ENCODE measurements around the gene HS3ST2.

HS3ST2 gene

DNA sequence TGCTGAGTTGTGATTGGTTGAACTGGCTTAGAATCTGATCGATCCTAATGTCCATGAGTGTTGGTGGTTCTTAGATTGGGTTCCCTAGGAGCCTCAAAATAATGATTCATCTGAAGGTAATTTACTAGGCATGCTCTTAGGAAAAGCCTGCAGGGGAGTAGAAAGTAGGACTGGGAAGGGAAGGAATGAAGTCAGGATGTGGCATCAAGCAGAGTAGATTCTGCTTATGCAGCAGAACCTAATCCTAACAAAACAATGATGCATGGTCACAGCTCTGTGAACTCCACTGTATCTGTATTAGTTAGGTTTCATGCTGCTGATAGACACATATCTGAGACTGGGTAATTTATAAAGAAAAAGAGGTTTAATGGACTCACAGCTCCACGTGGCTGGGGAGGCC is 132.5 kb downstream of the HS3ST2 start:
- H3K27ac ChIP-seq (ENCODE audit: low read depth, low read length) = no peak overlapping the region
- H2AFZ ChIP-seq (ENCODE audit: low read length, unreplicated experiment) = no peak overlapping the region
- H3K79me2 ChIP-seq (ENCODE audit: control insufficient read depth, insufficient read depth, low read length, unreplicated experiment) = no peaks in the 10 kb centered on the region
- no peak overlapping the region for H3K4me3 ChIP-seq (ENCODE audit: low read depth, low read length)
- H3K36me3 ChIP-seq (ENCODE audit: insufficient read depth, low read length) = no peaks in the 10 kb centered on the region
- H3K27me3 ChIP-seq (ENCODE audit: insufficient read depth, low read length) = peaks cover 50% of the 10 kb centered on the region
- no peaks in the 10 kb centered on the region for H3K4me1 ChIP-seq (ENCODE audit: control insufficient read depth, insufficient read depth, low read length, unreplicated experiment)

DNA sequence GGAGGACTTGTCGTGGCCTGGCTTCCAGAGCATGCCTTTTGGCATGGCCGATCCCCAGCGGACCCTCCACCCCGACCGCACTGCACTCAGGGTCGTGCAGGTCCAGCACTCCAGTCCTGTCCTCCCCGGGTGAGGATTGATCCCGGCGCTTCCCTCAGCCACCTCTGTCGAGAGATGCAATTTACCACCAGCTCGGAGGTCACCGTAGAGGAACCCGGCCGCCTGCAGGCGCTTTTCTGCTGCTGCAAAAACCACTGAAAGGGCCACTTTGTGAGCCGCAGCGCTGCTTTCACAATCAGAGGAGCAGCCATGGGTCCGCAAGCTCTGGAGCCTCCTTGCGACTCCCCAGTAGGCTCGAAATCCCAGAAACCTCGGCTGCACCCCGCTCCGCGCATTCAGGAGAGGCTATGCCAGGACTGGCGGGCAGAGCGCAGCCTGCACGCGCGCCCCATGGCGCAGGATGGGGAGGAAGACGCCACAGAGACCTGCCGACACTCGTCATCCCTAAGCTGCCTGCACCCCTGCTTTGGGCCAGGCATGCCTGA is 134.2 kb downstream of the HS3ST2 start:
- Histone ChIP-seq H3K27me3 (ENCODE audit: insufficient read depth, low read length) (peaks cover 42% of the 10 kb centered on the region), H3K4me3 (ENCODE audit: low read depth, low read length) (peak overlapping the region; percentile 55), H3K36me3 (ENCODE audit: insufficient read depth, low read length) (no peaks in the 10 kb centered on the region), H3K4me1 (ENCODE audit: control insufficient read depth, insufficient read depth, low read length, unreplicated experiment) (no peaks in the 10 kb centered on the region), H2AFZ (ENCODE audit: low read length, unreplicated experiment) (peak overlapping the region; percentile 28), H3K79me2 (ENCODE audit: control insufficient read depth, insufficient read depth, low read length, unreplicated experiment) (no peaks in the 10 kb centered on the region), H3K27ac (ENCODE audit: low read depth, low read length) (no peak overlapping the region)

DNA sequence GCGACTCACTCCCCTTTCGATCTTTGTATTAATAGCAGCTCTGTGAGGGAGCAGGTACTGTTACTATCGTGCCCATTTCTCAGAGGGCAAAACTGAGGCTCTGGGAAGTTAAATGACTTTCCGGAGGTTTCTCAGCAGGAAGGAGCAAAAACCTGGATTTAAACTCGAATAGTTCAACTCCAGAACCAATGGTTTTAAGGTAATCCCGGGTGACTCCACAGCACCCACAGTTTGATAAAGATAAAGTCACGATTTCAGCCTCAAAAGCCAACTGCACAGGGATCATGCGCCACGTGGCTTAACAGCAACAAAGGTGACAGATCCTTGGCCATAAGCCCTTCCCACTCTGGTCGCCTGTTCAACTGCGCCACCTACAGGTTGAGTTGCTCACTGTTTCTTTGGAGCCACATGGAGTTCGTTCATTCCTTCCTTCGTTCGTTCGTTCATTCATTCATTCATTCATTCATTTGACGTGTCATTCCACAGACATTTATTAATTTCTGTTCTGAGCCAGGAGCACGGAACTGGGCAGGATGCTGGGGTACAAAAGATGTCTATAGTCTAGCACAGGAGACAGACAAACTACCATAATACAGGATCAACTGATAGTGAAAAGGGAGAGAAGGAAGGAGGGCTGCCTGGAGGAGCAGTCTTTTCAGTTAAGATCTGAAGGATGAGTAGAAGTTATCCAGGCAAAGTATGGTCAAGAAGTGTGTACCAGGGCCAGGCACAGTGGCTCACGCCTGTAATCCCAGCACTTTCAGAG is 134.8 kb downstream of the HS3ST2 start:
- H3K36me3 ChIP-seq (ENCODE audit: insufficient read depth, low read length) = no peaks in the 10 kb centered on the region
- H3K79me2 ChIP-seq (ENCODE audit: control insufficient read depth, insufficient read depth, low read length, unreplicated experiment) = no peaks in the 10 kb centered on the region
- H3K27me3 ChIP-seq (ENCODE audit: insufficient read depth, low read length) = peaks cover 48% of the 10 kb centered on the region
- H3K4me1 ChIP-seq (ENCODE audit: control insufficient read depth, insufficient read depth, low read length, unreplicated experiment) = no peaks in the 10 kb centered on the region
- H3K4me3 ChIP-seq (ENCODE audit: low read depth, low read length) = peak overlapping the region; percentile 55
- no peak overlapping the region for H3K27ac ChIP-seq (ENCODE audit: low read depth, low read length)
- peak overlapping the region; percentile 3 for H2AFZ ChIP-seq (ENCODE audit: low read length, unreplicated experiment)

DNA sequence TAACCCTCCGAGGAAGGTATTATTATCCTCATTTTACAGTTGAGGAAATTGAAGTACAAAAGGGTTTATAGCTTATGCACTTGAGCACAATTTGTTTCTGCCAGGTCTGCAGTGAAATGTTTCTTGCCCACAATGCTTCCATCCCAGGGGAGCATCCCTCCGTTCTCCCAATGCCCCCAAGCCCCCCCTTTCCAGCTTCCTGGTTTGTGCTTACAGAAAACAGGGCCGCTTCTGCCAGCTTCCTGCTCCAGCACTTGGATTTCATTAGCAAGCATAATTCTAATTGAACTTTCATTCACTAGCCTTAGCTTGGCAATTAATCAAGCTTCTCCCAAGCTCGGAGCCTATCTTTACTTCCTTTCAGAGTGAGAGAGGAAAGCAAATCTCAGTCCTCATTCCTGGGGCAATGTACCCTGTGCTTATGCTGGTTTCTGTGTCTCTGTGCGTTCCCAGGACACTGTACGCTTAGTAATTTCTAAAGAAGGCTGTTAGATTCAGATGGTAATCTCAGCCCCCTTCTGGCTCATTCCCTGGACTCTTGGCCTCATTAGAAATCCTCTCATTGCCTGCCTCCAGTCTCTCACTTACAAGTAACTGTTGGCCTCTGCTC is 141.6 kb downstream of the HS3ST2 start:
- H2AFZ ChIP-seq (ENCODE audit: low read length, unreplicated experiment) = no peak overlapping the region
- no peak overlapping the region for H3K4me3 ChIP-seq (ENCODE audit: low read depth, low read length)
- H3K27ac ChIP-seq (ENCODE audit: low read depth, low read length) = no peak overlapping the region
- no peaks in the 10 kb centered on the region for H3K79me2 ChIP-seq (ENCODE audit: control insufficient read depth, insufficient read depth, low read length, unreplicated experiment)
- no peaks in the 10 kb centered on the region for H3K36me3 ChIP-seq (ENCODE audit: insufficient read depth, low read length)
- H3K4me1 ChIP-seq (ENCODE audit: control insufficient read depth, insufficient read depth, low read length, unreplicated experiment) = no peaks in the 10 kb centered on the region
- peaks cover 45% of the 10 kb centered on the region for H3K27me3 ChIP-seq (ENCODE audit: insufficient read depth, low read length)

DNA sequence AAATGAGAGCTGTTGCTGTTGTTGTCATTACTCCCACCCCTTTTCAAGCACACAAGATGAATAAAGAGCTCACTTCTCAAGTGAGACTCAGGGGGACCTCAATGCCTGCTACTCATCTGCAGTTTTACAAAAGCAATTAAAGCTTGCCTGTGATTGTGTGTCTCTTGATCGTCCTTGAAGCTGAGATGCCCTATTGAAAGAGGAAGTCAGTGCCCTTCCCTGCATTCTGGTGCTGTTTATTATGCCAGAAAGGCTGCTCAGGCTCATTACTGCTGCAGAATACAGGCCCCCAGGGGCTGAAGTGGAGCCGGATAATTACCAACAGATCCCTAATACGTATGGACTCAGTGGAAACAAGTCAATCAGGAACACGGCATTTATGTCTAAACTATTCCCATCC is 147.2 kb downstream of the HS3ST2 start:
- Histone ChIP-seq H3K4me1 (ENCODE audit: control insufficient read depth, insufficient read depth, low read length, unreplicated experiment) (no peaks in the 10 kb centered on the region), H3K27ac (ENCODE audit: low read depth, low read length) (no peak overlapping the region), H3K4me3 (ENCODE audit: low read depth, low read length) (no peak overlapping the region), H3K27me3 (ENCODE audit: insufficient read depth, low read length) (peaks cover 41% of the 10 kb centered on the region), H3K79me2 (ENCODE audit: control insufficient read depth, insufficient read depth, low read length, unreplicated experiment) (no peaks in the 10 kb centered on the region), H2AFZ (ENCODE audit: low read length, unreplicated experiment) (no peak overlapping the region), H3K36me3 (ENCODE audit: insufficient read depth, low read length) (no peaks in the 10 kb centered on the region)

DNA sequence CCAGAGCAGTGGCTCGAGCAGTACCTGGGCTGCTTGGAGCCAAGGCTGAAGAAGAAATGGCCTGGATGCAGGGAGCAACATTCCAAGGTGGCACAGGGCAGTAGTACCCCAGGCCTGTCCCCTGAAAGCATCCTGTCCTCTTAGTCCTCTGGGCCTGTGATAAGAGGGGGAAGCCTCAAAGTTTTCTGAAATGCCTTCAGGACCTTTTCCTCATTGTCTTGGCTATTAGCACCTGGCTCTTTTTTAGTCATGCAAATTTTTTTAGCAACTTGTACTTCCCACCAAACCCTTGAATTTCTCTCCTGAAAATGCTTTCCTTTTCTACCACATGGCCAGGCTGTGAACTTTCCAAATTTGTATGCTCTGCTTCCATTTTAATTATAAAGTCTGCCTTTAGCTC is 148.9 kb downstream of the HS3ST2 start:
- Histone ChIP-seq H3K27me3 (ENCODE audit: insufficient read depth, low read length) (peaks cover 37% of the 10 kb centered on the region), H3K4me1 (ENCODE audit: control insufficient read depth, insufficient read depth, low read length, unreplicated experiment) (no peaks in the 10 kb centered on the region), H3K27ac (ENCODE audit: low read depth, low read length) (no peak overlapping the region), H3K36me3 (ENCODE audit: insufficient read depth, low read length) (no peaks in the 10 kb centered on the region), H2AFZ (ENCODE audit: low read length, unreplicated experiment) (no peak overlapping the region), H3K79me2 (ENCODE audit: control insufficient read depth, insufficient read depth, low read length, unreplicated experiment) (no peaks in the 10 kb centered on the region), H3K4me3 (ENCODE audit: low read depth, low read length) (no peak overlapping the region)
